Stimulated activated CD4-positive, alpha-beta T cell treated with anti-CD3 and anti-CD28 coated beads, Interleukin-2, amount 100 ng/mL, for 4 hours (primary cell): ENCODE data around the gene CELF5.

Experiments used
- DNase-seq: peaks from one replicate; pipeline ENCODE4 v3.0.0-alpha.2; 2020; ENCODE audit warnings: low read depth

The CELF5 gene

GRCh38 chr19:3344608-3345598 lies 120.4 kb downstream of the CELF5 start:
- no peak for DNase-seq

GRCh38 chr19:3345850-3346460 lies 121.5 kb downstream of the CELF5 start:
- no peak for DNase-seq
